GM12873 (cell line): ENCODE results near the gene GABARAP.

Experiments used
- TF ChIP-seq, protein P1 (sequence below): IDR thresholded peaks from 2 replicates; pipeline ENCODE4 v1.5.1; 2012; ENCODE audit warnings: low read depth, mild to moderate bottlenecking, moderate library complexity, low read length, control low read depth; ENCODE audit not compliant: insufficient read depth; ENCODE audit errors: missing control alignments

GABARAP gene

DNA sequence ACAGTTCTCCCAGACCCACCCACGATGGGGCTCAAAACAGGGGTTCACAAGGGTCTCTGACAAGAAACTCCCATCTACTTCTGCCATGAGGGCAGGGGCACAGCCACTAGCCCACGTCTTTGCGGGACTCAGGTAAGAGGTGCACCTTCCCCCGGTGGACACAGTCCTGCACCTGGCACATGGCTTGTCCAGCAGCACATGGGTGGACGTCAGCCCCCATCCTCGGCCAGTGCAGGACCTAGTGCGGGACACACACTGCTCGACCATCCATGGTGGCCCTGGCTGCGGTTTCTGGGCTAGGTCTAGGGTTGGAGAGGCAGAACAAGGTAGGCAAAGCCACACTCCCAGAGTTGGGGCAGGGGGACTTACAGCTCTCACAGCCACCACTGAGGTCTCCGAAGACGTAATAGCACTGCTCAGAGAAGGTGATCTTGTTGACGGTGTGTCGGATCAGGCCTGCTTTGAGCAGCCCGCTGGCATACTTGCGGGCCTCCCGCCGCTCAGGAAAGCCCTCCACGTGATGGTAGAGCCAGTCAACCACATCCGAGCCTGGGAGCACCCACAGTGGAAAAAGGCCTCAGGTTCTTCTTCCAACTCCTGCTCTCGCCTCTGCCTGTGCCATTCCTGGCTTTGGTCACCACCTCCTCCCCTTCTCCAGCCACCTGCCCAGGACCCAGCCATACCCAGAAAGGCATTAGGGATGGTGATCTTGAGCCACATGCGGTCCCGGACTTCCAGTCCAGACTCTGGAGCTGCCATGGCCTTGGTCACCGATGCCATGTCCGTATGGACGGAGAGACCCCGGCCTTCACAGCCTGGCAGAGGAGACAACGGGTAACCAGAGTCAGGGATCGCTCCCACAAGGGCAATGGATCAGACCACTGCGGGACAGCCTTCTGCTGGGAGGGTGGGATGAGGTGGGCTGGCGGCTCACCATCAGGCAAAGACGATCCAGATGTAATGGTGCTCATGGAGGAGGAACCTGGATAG is 15.2 kb downstream of the GABARAP start:
- TF ChIP-seq, protein P1, sequence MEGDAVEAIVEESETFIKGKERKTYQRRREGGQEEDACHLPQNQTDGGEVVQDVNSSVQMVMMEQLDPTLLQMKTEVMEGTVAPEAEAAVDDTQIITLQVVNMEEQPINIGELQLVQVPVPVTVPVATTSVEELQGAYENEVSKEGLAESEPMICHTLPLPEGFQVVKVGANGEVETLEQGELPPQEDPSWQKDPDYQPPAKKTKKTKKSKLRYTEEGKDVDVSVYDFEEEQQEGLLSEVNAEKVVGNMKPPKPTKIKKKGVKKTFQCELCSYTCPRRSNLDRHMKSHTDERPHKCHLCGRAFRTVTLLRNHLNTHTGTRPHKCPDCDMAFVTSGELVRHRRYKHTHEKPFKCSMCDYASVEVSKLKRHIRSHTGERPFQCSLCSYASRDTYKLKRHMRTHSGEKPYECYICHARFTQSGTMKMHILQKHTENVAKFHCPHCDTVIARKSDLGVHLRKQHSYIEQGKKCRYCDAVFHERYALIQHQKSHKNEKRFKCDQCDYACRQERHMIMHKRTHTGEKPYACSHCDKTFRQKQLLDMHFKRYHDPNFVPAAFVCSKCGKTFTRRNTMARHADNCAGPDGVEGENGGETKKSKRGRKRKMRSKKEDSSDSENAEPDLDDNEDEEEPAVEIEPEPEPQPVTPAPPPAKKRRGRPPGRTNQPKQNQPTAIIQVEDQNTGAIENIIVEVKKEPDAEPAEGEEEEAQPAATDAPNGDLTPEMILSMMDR: no peak

DNA sequence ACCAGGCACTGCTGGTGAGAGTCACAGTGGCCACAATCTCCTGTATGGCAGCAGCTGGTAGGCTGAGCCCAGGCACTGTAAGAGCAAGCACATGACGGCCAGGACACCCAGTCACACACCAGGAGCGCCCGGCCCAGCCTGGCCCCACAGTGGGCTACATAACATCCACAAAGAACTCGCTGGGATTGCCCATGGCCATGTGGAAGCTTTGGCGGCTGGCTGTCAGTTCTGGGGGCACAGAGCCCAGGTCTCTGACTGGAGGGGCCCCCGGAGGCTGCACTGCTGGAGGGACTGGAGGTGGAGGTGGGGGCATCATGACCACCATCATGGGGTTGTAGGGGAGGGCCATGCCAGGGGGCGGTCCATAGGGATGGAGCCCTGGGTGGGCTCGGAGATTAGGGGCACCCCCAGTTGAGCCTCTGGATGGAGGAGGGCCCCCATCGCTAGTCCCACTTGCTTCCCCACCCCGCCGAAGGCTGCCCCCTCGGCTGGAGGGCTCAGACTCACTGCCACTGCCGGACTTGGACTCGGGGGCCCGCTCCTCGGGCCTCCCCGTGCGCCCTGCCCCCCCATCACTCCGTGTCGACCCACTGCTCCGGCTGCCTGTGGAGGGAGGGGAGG is 16.4 kb downstream of the GABARAP start:
- TF ChIP-seq, protein P1: no peak

DNA sequence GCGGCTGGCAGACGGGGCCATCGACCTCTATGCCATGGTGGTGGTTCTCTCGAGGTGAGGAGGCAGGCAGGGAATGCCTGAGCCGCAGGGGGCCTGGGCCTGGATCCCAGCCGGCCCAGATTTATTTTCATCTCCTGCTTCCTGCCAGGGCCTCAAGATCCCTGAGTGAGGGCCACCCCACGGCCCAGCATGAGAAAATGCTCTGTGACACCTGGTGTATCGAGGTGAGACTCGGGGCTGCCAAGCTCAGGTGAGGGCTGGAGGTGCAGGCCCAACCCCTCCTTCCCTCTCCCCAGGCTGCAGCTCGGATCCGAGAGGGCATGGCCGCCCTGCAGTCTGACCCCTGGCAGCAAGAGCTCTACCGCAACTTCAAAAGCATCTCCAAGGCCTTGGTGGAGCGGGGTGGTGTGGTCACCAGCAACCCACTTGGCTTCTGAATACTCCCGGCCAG is 17.6 kb downstream of the GABARAP start:
- TF ChIP-seq, protein P1: no peak

DNA sequence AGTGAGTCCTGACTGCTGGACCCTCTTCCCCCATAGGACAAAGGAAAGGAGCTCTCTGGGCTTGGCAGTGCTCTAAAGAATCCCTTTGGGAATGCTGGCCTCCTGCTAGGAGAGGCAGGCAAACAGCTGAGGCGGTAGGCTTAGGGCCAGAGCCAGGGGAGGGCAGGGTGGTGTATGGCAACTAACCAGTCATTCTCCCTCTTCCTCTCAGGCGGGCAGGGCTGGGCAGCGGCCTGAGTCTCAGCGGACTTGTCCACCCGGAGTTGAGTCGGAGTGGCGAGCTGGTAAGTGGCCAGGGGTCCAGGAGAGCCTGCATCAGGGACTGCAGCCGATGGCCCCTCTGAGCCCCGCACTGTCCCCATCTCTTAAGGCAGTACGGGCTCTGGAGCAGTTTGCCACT is 18.1 kb downstream of the GABARAP start:
- TF ChIP-seq, protein P1: no peak

DNA sequence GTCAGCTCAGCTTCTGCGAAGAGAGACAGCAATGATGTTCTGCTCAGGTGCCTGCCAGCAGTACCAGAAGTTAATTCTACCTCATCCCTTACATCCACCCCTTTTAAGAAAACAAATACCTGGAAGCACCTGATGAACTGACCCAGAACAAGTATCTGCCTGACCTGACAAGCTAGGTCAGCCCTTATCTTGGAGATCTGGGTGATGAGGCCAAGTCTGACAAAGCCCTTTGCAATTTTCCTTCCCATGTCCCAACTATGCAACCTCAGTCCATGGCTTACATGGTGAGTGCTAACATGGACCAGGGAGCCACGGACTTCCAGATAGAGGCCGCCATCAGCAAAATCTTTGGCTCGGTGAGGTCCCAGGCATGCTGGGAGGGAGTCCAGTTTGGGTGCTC is 18.9 kb downstream of the GABARAP start:
- TF ChIP-seq, protein P1: no peak

DNA sequence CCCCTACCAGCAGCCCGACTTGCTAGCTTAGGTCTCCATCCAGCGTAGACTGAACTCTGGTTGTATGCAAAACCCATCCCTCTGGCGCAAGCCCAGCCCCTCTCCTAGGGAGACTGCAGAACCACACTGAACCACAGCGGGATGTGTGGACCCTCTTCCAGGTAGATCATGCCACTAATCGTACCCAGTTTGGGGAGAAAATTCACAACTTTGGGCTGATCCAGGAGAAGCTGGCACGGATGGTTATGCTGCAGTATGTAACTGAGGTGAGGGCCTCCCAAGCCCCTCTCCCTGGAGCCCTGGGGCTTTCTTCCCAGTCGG is 19.3 kb downstream of the GABARAP start:
- TF ChIP-seq, protein P1: no peak
